OCI-LY7 (cell line): ENCODE results near the gene MTMR8.

Source experiments
- CTCF ChIP-seq: fragments of 200-600 bp; sonication (generic); conservative IDR thresholded peaks from 2 replicates; pipeline ENCODE4 v1.5.1; 2014; ENCODE audit warnings: mild to moderate bottlenecking, antibody characterized with exemption, low read length, moderate library complexity, mixed read lengths
- EZH2phosphoT487 ChIP-seq: fragments of 200-600 bp; sonication (generic); IDR thresholded peaks from 2 replicates; pipeline ENCODE4 v1.6.1; 2018; ENCODE audit warnings: low read depth, borderline replicate concordance, mild to moderate bottlenecking, mixed run types, antibody characterized with exemption, low read length, moderate library complexity, mixed read lengths

DNA sequence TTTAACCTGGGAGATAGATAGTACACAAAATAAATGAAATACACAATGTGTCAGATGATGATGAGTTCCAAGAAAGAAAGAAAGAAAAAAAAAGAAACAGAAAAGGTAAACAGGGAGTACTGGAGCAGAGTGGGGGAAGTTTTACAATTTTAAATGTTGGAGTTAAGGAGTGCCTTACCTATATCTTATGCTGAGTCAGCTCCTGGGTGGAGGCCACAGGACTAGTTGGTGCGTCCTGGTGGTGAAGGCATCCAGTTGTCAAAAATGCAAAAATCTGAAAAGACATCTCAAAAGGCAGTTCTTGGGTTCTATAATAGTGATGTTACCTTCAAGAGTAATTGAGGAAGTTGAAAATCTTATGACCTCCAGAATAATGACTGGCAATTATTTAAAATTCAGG, 42.4 kb upstream of the MTMR8 start:
- TF ChIP-seq CTCF, result no peak
- TF ChIP-seq EZH2phosphoT487, result no peak
